Frontal cortex (tissue), 4 donors: ENCODE results near the gene RBSN. TPM values are rescaled to one million over a fixed set of nuclear protein-coding genes. Genes with fewer than 3 reads are reported as not detected.

Experiments used
- DNase-seq, 2 donors: peaks; one replicate each; pipeline ENCODE4 v3.0.0; 2012; ENCODE audit warnings: low spot score in 2 of 2
- FAIRE-seq: peaks from 2 replicates; lab custom pipeline; 2012; peaks lifted over from hg19 to GRCh38; lab: Jason Lieb, UNC
- total RNA-seq: library from RNA; depleted of rRNA; stranded (reverse); fragments of >200 nt; gene quantifications from one replicate; pipeline ENCODE4 v1.2.3, GENCODE V29; 2014
- donor health status: control.
- donor health status: control.
- donor health status: control.

Gene RBSN
- total RNA-seq, 1 donor from 2014 or later, result 71.7 TPM

- no peak for FAIRE-seq
- no peak for DNase-seq
These were observed 3.9 kb upstream of the RBSN start for GRCh38 chr3:15102836-15103235.

GRCh38 chr3:15102256-15102655 is 3.3 kb upstream of the RBSN start:
- peak in 1 of 2 donors; percentile 40 for DNase-seq
- FAIRE-seq, result no peak

- DNase-seq, result no peak
These were observed 583 bp upstream of the RBSN start for GRCh38 chr3:15099364-15100098.

GRCh38 chr3:15097891-15098290 is 1.1 kb downstream of the RBSN start:
- DNase-seq, result no peak
- no peak for FAIRE-seq

More at GRCh38 chr3:15099364-15100098, 583 bp upstream of the RBSN start:
- no peak for FAIRE-seq

DNA sequence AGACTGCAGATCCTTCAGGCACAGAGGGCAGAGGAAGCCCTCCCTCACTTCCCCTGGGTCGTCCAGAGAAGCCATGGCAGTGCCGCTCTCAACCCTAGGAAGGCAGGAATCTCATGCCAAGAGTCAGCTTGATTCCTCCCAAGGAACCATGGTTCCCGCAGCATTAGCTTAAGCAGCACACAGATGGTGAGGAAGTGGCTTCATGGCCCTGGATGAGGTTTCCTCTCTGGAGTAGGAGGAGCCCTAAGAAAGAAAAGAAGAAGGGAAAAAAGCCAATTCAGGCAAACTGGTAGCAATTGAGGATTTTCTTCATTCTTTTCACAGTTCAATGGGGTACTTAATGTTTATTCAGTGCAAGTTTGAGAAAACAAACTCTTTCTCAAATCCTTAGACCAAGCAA is 2.9 kb downstream of the RBSN start:
- no peak for FAIRE-seq

GRCh38 chr3:15094187-15094875 is 4.6 kb downstream of the RBSN start:
- no peak for FAIRE-seq
- DNase-seq, result no peak

More for the DNA sequence above, 2.9 kb downstream of the RBSN start:
- DNase-seq, result no peak

DNA sequence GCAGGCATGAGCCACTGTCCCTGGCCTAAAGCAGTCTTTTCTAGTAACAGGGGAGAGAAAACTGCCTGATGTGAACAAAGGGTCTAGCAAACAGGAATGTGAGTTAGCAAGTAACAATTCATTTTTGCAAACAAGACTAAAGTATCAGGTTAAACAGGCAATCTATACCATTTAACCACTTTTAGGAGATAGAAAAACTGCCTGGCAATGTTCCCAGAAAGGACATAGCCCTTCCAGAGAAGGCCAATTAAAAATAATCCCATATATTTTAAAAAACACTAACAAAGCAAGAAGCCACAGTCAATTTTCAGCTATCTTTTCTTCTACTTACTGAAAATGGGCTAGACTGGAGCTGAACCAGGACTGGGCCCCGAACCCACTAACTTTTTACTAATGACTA is 6.3 kb downstream of the RBSN start:
- DNase-seq (no peak), FAIRE-seq (no peak)

DNA sequence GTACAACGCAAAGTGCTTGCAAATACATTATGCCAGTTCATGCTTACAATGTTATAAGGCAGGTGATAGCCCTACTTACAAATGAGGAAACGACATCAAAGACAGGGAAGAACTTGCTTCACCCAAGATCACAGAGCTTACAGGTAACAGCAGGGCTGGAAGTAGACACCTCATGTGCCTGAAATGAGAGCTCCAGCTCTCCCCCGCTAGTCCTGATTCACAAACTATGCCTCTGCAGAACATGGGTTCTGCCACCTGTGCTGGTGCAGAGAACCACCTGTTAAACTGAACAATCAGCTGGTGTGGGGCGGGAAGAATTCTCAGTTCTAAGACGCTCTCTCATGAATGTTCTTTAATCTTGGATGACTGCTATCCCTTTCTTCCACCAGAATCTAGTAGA is 7.4 kb downstream of the RBSN start:
- DNase-seq (no peak), FAIRE-seq (no peak)

GRCh38 chr3:15089201-15089600 is 9.7 kb downstream of the RBSN start:
- DNase-seq (no peak), FAIRE-seq (no peak)

- no peak for FAIRE-seq
These were observed 12.2 kb downstream of the RBSN start for GRCh38 chr3:15086699-15087098.

GRCh38 chr3:15086263-15086662 is 12.7 kb downstream of the RBSN start:
- DNase-seq (no peak), FAIRE-seq (no peak)

More at GRCh38 chr3:15086699-15087098, 12.2 kb downstream of the RBSN start:
- DNase-seq, result no peak

DNA sequence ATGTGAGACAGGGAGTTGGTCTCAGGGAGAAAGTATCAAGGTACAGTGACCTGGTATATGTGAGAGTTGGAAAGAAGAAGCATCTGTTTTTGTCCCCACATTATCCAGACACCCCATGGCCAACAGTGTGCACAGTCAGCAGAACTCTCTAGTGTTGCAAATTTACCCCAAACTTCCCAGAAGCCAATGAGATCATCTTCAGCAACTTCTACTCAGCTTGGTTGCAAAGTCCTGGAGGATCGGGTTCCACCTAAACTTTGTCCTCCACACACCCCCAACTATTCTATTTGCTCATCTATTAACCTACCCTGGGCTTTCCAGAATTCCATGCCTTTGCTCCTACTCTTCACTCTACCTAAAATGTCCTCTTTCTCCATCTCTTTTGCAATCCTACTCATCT is 15.7 kb downstream of the RBSN start:
- DNase-seq, result no peak
- FAIRE-seq, result no peak

GRCh38 chr3:15081960-15082664 is 16.8 kb downstream of the RBSN start:
- no peak for DNase-seq
- FAIRE-seq, result no peak

DNA sequence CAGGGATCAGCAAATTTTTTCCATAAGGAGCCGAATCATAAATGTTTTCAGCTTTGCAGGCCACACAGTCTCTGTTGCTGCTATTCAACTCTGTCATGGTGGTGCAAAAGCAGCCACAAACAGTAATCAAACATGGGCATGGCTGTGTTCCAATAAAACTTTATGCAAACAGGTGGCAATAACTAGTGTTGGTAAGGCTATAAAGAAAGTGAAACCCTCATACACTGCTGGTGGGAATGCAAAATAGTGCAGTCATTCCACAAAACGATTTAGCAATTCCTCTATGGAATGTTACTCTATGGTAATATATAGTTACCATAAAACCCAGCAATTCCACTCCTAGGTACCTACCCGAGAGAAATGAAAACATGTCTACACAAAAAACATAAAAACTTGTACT is 19.9 kb downstream of the RBSN start:
- no peak for FAIRE-seq

GRCh38 chr3:15074500-15074899 is 24.4 kb downstream of the RBSN start:
- DNase-seq (no peak), FAIRE-seq (no peak)

More for the DNA sequence above, 19.9 kb downstream of the RBSN start:
- no peak for DNase-seq

- FAIRE-seq (no peak), DNase-seq (no peak)
These were observed 27.2 kb downstream of the RBSN start for GRCh38 chr3:15071699-15072098.

DNA sequence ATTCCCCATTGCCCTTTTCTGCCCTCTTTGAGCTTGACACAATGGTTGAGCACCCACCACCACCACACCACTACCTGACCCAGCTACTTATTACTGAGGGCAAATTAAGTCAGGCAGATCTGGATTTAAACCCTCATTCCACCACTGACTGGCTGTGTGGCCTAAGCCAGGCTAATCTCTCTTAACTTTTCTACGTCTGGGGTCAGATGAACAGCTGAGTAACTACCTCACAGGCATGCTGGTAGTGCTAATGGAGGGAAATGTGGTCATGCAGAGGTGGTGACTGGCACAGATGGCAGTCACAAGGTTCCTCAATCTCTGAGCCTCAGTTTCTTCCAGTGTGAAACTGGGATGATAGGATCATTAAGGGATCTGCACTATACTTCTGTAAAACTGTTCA is 29.5 kb downstream of the RBSN start:
- FAIRE-seq (no peak), DNase-seq (no peak)

GRCh38 chr3:15066467-15066866 is 32.5 kb downstream of the RBSN start:
- DNase-seq, result no peak
- FAIRE-seq, result no peak

DNA sequence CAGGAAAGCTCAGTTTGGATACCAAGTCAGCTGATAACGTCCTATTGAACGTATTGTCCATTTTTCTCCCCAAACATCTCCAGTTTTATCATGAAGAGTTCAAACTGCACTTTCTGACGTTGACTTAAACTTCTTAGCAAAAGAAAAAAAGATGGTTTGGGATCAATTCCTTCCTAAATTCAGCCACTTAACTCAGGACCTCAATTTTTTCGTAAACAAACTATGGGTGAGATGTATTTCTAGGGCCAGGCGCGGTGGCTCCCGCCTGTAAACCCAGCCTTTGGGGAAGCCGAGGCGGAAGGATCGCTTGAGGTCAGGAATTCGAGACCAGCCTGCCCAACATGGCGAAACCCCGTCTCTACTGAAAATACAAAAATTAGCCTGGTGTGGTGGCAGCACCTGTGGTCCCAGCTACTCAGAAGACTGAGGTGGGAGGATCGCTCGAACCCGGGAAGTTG is 33.4 kb downstream of the RBSN start:
- no peak for FAIRE-seq

DNA sequence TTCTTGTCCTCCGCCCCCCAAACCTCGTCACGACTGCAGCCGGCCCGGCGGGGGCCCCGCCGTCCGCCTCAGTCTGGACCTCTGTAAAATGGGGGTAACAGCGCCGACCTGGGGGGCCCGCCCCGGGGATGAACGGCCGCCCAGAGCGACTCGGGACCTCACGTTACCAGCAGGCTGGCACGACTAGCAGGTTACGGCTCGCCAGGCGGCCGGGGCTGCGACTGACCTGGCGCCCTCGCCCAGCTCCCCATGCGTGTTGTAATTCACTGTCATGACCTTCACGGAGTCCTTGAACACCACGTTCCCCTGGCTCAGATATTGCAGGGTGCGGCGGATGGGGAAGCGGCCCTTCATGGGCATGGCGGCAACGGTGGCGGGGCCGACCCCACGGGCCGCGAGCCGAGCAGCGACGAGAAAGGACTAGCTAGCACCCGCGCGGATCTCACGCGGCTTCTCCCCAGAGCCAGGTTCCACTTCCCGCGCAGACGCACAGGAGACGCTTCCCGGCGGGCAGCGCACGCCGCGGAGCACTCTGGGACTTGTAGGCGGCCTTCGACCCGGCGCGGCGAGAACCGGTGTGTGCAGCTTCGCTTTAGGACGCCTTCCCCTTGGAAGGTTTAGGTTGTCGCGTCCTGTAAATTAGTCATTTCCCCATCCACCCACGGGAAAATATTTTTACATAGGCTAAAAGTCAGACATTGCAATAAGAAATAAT is 34.0 kb downstream of the RBSN start, which contains the start of gene MRPS25:
Gene MRPS25 (minus strand): TSS at position 481 of the 715 bp plus-strand sequence. CDS start 121 bp downstream, at position 360.
- FAIRE-seq (no peak), DNase-seq (peak; percentile 89 to 93)

More for the DNA sequence above, 33.4 kb downstream of the RBSN start:
- no peak for DNase-seq
